GM23338 (cell line): Measurements from ENCODE around the gene CPNE1.

Experiments used
- CREB1 ChIP-seq: fragments of 250-450 bp; sonication (Bioruptor Pico); IDR thresholded peaks from 2 replicates; pipeline ENCODE4 v1.5.0; 2020; ENCODE audit warnings: low read depth, mild to moderate bottlenecking, moderate library complexity
- CTCF ChIP-seq, 2 experiments: fragments of 200-600 bp in 1 of 2; sonication (generic) in 1 of 2; conservative IDR thresholded peaks; 2 replicates each; pipeline versions ENCODE4 v1.5.1 to v1.6.1; 2016 to 2017; ENCODE audit warnings: antibody characterized with exemption in 2 of 2, low read depth in 2 of 2, mild to moderate bottlenecking in 2 of 2, moderate library complexity in 1 of 2
- EZH2 ChIP-seq: fragments of 200-600 bp; sonication (generic); IDR thresholded peaks from one replicate; pipeline ENCODE4 v1.8.0; 2017; ENCODE audit warnings: antibody characterized with exemption, mild to moderate bottlenecking, low read depth; ENCODE audit not compliant: unreplicated experiment
- EZH2phosphoT487 ChIP-seq: fragments of 200-600 bp; sonication (generic); IDR thresholded peaks from one replicate; pipeline ENCODE4 v1.8.1; 2018; ENCODE audit warnings: antibody characterized with exemption; ENCODE audit not compliant: unreplicated experiment
- JUNB ChIP-seq: IDR thresholded peaks from one replicate; pipeline ENCODE4 v1.6.1; 2016; ENCODE audit warnings: antibody characterized with exemption; ENCODE audit not compliant: unreplicated experiment
- POLR2AphosphoS5 ChIP-seq: IDR thresholded peaks from 2 replicates; pipeline ENCODE4 v1.6.1; 2016; ENCODE audit warnings: antibody characterized with exemption, low read depth
- STAT1 ChIP-seq: IDR thresholded peaks from one replicate; pipeline ENCODE4 v1.6.1; 2016; ENCODE audit warnings: antibody characterized with exemption; ENCODE audit not compliant: unreplicated experiment
- ZNF331 ChIP-seq: fragments of 250-450 bp; sonication (Bioruptor Pico); IDR thresholded peaks from 2 replicates; pipeline ENCODE4 v1.5.0; 2020; ENCODE audit warnings: low read depth, mild to moderate bottlenecking, moderate library complexity
- TF ChIP-seq, protein P1 (sequence below): IDR thresholded peaks from one replicate; pipeline ENCODE4 v1.6.1; 2018; ENCODE audit warnings: antibody characterized with exemption; ENCODE audit not compliant: unreplicated experiment

DNA sequence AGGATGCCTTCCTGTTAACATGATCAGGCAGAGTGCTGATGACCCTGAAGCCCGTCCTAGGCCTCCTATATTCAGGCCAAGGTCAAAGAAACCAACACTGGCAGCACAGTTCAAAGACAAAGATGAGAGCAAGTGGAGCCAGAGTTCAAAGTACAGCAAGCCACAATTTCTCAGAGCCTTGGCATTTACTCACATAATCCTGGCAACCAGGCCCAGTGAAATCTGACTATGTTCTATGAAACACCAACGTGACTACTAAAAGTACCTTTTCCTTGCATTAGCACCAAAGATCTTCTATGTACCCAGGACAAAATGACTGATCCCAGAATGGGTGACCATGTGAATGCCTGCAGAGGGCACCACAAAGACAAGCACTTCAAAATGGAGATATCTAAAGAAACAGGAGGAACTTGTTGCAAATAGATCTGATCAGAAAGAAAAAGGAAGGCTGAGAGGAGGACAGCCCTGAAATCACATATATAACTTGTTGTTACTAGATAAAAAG lies 30.6 kb upstream of the CPNE1 start:
- TF ChIP-seq CTCF (conservative IDR thresholded peaks at IDR 0.05; ENCODE audit: low read depth in 2 of 2) (no peak), CREB1 (CRISPR knock-in tag) (no peak), EZH2phosphoT487 (no peak), EZH2 (no peak), JUNB (no peak), POLR2AphosphoS5 (no peak), STAT1 (no peak), ZNF331 (CRISPR knock-in tag) (no peak)
- TF ChIP-seq, protein P1, sequence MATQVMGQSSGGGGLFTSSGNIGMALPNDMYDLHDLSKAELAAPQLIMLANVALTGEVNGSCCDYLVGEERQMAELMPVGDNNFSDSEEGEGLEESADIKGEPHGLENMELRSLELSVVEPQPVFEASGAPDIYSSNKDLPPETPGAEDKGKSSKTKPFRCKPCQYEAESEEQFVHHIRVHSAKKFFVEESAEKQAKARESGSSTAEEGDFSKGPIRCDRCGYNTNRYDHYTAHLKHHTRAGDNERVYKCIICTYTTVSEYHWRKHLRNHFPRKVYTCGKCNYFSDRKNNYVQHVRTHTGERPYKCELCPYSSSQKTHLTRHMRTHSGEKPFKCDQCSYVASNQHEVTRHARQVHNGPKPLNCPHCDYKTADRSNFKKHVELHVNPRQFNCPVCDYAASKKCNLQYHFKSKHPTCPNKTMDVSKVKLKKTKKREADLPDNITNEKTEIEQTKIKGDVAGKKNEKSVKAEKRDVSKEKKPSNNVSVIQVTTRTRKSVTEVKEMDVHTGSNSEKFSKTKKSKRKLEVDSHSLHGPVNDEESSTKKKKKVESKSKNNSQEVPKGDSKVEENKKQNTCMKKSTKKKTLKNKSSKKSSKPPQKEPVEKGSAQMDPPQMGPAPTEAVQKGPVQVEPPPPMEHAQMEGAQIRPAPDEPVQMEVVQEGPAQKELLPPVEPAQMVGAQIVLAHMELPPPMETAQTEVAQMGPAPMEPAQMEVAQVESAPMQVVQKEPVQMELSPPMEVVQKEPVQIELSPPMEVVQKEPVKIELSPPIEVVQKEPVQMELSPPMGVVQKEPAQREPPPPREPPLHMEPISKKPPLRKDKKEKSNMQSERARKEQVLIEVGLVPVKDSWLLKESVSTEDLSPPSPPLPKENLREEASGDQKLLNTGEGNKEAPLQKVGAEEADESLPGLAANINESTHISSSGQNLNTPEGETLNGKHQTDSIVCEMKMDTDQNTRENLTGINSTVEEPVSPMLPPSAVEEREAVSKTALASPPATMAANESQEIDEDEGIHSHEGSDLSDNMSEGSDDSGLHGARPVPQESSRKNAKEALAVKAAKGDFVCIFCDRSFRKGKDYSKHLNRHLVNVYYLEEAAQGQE, result no peak
